ENCODE measurements around the gene PLXNA4. TPM values are rescaled to one million over a fixed set of nuclear protein-coding genes. Genes with fewer than 3 reads are reported as not detected.
"Not testable (repeated sequence)": the region's sequence is repeated elsewhere in the genome, so short reads cannot be mapped to it uniquely, and the experiment has no call there.

The PLXNA4 gene
- polyA plus RNA-seq, 3 donors: 12.1 to 14.9 (median 14.6) TPM

DNA sequence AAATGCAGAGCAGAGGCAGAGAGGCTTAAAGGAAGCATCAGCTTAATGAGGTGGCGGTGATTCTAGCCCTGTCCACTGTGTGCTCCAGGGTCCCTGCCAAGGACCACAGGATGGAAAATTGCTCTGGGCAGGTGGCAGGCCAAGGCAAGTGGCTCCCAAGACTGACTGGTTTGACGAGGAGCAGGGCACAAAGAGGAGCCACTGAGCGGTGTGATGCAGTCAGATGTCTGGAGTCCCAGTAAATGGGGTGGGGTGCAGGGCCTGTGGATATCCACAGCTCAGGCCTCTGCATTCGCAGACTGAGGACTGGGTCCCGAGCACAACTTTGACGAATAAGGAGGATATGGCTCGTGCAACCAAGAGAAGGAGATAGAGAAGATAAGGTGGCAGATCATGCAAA, 385.6 kb downstream of the PLXNA4 start:
- DNase-seq (ENCODE audit: extremely low read depth in 1 of 11, low read depth in 9 of 11, low spot score in 4 of 11): no peak

DNA sequence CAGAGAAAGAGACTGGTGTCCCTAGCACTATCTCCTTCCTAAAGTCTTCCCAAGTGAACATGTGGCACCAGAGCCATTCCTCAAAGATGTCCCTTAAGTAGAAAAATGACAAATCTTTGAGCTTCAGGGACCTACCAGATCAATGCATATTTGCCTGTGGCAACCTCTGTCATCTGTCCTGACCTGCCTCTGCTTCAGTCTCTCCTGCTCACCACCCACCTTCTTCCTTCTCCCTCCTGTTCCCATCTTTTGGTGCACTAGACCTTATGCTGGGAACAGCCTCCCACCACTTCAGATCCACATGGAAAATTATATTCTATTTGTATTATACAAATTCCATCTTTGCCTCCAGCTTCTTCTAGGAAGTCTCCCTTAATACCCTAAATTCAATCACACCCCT, 386.4 kb downstream of the PLXNA4 start:
- no peak for DNase-seq (ENCODE audit: extremely low read depth in 1 of 11, low read depth in 9 of 11, low spot score in 4 of 11)

DNA sequence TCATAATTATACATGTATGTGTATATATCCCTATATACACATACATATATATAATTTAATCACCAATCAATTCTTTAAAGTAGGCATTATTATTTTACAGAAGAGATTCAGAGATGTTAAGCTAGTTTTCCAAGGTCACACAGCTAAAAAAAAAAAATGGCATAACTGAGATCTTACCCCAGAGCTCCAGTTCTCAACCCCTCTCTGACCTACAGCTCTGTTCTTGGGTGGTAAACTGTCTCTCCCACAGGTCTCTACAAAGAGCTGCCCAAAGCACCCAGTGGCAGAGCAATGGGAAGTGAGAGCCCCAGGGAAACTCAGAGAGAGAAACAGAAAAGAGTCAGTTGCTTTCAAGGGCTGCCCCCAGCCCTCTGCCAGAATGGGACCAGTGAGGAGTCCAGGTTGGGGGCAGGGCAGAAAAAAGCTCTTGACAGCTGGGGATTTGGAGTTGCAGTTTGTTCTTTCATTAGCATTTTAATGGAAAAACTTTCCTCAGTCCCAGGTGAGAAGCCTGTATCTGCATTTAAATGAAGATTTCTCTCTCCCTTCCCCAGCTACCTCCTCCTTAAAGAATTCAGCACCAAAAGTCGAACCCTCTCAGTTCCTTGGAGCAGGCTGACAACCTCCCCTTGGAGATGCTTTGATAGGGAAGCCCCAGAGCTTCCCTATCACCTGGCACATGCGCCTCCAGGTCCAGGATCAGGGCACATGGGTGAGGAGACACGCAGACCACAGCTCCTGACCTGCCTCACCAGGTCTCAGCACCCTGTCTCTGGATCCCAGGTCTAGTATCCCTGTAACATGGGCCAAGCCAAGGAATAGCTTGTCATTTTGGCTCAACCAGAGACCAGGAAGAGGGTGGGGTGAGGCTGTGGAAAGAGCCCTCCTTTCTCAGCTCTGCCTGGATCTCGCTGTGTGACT, 388.1 kb downstream of the PLXNA4 start:
- DNase-seq (ENCODE audit: extremely low read depth in 1 of 11, low read depth in 9 of 11, low spot score in 4 of 11): peak in 2 of 11 donors; percentile 2 to 3

DNA sequence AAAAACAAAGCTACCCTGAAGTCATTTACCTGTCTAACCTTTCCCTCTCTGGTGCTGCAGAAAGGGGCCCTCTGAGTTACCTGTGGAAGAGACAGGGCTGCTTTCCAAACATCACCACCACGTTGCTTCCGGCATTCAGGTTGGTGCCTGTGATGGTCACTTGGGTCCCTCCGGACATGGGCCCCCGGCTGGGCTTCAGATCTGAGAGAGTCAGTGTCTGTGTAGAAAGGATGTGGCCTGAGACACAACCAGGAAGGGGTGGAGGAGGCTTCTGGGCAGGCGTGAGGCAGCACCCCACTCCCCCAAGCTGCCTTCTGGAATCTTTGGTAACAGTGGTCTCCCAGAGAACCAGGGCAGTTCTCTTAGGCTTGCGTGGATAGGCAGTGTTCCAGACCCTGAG, 388.9 kb downstream of the PLXNA4 start:
- no peak for DNase-seq (ENCODE audit: extremely low read depth in 1 of 11, low read depth in 9 of 11, low spot score in 4 of 11)

DNA sequence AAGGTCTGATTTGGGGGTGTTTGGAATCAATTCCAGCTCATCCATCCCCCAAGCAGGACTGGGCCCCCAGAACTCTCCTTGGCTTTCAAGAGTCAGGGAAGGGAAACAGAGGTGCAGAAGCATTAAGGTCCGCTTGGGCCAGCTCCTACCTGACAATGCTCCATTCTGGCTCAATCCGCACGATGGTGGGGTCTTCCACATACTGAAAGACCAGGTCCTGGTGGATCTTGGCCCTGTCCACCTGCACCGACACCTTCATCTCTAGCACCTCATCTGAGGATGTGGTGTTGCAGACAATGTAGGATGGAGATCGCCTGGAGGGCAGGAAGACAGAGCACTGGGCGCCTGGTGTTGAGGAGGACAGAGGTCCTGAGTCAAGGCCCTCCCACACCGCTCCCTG, 391.1 kb downstream of the PLXNA4 start:
- DNase-seq (ENCODE audit: extremely low read depth in 1 of 11, low read depth in 9 of 11, low spot score in 4 of 11): no peak

DNA sequence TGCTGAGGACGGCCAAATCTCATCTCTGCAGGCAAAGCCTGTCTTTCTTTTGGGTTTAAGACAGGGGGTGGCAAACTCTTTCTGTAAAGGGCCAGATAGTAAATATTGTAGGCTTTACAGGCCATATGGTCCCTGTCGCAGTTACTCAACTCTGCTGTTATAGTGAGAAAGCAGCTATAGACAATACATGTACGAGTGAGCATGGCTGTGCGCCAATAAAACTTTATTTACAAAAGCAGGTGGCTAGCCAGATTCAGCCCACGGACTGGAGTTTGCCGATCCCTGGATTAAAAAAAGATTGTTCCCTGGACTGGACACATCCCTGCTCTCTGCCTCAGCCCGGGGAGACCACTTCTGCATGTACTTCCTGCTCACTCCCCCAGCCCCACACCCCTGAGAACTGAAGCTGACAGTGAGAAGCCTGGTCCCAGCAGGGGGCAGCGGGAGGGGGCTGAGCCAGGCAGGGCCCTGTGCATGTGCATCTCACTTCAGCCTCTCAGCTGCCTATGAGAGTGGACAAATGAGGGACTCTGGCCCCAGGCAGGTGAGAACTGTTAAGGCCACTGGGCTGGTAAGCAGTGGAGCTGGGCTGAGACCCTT, 392.4 kb downstream of the PLXNA4 start:
- no peak for DNase-seq (ENCODE audit: extremely low read depth in 1 of 11, low read depth in 9 of 11, low spot score in 4 of 11)

DNA sequence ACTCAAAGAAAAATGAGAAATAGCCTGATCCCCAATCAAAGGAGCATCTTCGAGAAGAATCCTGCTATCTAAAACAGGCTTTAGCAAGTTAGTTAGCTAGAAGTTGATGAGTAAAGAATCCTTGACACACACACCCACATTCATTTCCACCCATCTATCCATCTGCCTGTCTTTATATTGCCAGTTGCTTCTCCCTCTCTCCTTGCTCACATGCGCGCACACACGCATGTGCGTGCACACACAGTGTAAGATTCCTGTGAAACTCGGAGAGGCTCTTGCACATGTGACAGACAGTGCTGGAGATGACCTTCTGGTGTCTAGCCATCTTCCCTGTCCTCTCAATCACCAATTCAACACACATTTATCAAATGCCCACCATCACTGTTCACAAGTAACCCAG, 393.3 kb downstream of the PLXNA4 start:
- no peak for DNase-seq (ENCODE audit: extremely low read depth in 1 of 11, low read depth in 9 of 11, low spot score in 4 of 11)

GRCh38 chr7:132181946-132182685, 394.2 kb downstream of the PLXNA4 start:
- no peak for DNase-seq (ENCODE audit: extremely low read depth in 1 of 11, low read depth in 9 of 11, low spot score in 4 of 11)

GRCh38 chr7:132181371-132181770, 394.9 kb downstream of the PLXNA4 start:
- DNase-seq (ENCODE audit: extremely low read depth in 1 of 11, low read depth in 9 of 11, low spot score in 4 of 11): no peak

DNA sequence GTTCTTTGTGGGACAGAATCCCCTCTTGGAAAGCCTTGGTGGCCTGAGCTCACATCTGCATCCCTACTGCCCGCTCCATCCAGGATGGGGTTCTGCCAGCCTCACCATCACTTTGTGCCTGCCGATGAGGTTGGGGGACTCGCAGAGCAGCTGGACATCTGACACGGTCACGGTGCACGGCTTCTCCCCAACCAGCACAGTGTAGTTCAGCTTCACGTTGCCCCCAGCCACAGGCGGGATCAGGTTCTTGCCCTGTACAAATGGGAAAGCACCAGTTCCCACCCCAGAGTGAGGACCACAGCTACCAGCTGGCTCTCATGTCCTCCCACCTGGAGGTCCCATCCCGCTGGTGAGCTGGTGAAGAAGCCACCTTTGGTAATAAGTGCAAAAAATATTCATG, 395.8 kb downstream of the PLXNA4 start:
- DNase-seq (ENCODE audit: extremely low read depth in 1 of 11, low read depth in 9 of 11, low spot score in 4 of 11): no peak

GRCh38 chr7:132179681-132180080, 396.6 kb downstream of the PLXNA4 start:
- no peak for DNase-seq (ENCODE audit: extremely low read depth in 1 of 11, low read depth in 9 of 11, low spot score in 4 of 11)

GRCh38 chr7:132179080-132179430, 397.2 kb downstream of the PLXNA4 start:
- DNase-seq (ENCODE audit: extremely low read depth in 1 of 11, low read depth in 9 of 11, low spot score in 4 of 11): no peak

DNA sequence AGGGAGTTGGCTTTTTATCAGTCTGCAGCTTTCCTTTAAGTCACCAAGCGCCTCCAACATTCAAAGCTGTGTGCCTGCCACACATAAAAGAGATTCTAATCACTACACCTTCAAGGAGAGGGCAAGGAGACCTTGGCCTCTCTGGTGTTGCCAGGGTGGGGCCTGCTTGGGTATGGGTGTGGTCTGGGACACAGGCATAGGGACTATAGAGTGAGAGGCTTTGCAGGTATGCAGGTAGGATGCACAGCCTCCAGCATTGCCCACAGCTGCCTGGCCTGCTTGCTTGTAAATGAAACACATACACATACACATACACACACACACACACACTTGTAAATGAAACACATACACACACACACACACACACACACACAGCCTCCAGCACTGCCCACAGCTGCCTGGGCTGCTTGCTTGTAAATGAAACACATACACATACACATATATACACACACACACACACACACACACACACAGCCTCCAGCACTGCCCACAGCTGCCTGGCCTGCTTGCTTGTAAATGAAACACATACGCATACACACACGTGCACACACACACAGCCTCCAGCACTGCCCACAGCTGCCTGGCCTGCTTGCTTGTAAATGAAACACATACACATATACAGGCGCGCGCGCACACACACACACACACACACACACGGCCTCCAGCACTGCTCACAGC, 397.7 kb downstream of the PLXNA4 start:
- DNase-seq (ENCODE audit: extremely low read depth in 1 of 11, low read depth in 9 of 11, low spot score in 4 of 11): not testable (repeated sequence)

DNA sequence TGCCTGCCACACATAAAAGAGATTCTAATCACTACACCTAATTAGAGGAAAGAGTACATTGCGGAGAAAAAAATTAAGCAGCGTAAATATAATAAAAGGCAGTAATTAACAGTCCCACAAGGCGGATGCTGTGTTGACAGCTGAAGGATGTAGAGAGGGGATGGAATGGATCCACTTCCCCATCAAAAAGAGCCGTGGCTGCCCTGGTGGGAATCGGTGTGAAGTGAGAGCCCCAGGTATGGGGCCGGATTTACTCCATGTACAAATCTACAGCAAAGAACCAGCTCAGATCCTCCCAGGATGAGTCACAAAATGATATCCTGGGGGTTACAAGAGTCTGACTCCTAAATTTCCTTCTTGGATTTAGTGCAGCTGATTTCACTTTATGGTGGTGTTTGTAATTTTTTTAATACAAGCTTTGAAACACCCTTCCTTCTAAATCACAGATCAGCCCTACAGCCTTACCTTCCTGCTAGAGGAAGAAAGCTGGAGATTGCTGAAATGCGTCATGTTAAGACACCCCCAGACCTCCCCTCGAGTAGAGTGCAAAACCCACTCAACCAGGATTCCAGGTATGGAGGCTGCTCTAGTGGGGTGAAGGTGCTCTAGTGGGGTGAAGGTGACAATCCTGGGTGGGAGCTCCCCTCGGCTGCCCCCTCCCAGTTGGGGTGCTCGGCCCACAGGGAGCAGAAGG, 398.4 kb downstream of the PLXNA4 start:
- DNase-seq (ENCODE audit: extremely low read depth in 1 of 11, low read depth in 9 of 11, low spot score in 4 of 11): no peak

DNA sequence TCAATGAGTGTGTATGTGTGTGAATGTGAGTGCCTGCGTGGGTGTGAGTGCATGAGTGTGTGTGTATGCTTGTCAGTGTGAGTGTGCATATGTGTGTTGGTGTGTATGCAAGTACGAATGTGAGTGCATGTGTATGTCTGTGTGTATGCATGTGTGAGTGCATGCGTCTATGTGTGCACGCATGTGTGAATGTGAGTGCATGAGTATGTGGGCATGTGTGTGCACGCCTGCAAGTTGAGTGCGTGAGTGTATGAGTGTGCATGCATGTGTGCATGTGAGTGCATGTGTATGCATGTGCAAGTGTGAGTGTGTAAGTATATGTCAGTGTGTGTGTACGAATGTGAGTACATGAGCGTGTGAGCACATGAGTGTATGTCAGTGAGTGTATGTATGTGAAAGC, 399.6 kb downstream of the PLXNA4 start:
- DNase-seq (ENCODE audit: extremely low read depth in 1 of 11, low read depth in 9 of 11, low spot score in 4 of 11): no peak

GRCh38 chr7:132171130-132171576, 405.1 kb downstream of the PLXNA4 start:
- no peak for DNase-seq (ENCODE audit: extremely low read depth in 1 of 11, low read depth in 9 of 11, low spot score in 4 of 11)

DNA sequence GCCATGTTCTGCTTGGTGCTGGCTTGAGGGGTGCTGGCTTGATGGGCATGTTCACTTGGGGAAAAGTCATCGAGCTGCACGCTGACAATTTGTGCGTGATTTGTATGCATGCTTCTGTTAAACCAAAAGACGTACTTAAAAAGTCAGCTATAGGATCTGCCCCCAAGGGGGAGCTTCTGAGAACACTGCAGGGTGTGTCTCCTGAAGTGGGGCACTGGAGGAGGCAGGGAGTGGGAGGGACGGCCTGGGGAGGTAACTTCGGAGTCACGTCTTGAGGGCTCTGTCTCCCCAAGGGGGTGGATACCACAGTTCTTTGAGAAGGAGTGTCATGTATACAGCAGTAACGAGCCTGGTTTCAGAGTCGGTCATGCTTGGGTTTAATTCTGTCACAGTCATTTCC, 406.5 kb downstream of the PLXNA4 start:
- DNase-seq (ENCODE audit: extremely low read depth in 1 of 11, low read depth in 9 of 11, low spot score in 4 of 11): no peak

- DNase-seq (ENCODE audit: extremely low read depth in 1 of 11, low read depth in 9 of 11, low spot score in 4 of 11): no peak
Observed at GRCh38 chr7:132168239-132168638, 408.0 kb downstream of the PLXNA4 start.

GRCh38 chr7:132165695-132166094, 410.6 kb downstream of the PLXNA4 start:
- DNase-seq (ENCODE audit: extremely low read depth in 1 of 11, low read depth in 9 of 11, low spot score in 4 of 11): not testable (repeated sequence)

Measured in renal cortex interstitium (tissue), 11 donors.